ENCODE data around the gene SCN3B.
A peak's percentile ranks its signal among the peaks of the same experiment; 100 is the strongest.

Gene SCN3B

DNA sequence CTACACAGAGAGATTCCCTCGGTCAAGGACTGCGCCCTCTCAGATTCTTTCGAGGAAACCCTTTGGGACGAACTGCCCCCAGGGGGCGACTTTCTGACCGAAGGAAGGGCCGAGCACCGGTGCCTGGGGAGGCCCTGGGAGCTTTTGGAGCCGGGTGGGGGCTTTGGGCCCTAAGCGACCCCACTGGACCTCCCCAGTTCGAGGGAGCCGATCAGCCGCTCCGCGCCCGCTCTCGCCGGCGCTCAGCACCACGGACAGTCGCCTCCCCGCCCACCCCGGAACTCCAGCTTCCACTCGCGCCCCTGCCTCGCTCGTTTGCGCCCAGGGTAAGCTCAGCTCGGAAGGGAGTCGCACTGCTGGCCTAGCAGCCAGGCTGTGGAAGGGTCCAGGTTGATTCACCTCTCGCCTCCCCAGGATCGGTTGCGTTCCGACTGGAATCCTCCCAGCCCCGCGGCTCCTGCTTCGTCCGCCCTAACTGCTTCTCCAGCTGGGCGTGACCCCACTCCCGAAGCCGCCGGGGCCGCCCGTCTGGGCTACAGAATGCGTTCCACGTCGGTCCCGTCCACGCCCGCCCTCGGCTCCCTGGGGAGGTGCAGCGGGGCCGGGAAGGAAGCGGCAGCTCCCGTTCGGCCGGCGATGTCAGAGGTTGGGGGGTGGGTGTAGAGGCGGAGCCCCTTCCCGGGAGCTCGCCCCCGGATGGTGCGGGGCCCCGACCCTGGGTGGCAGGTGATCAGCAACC lies 428 bp downstream of the SCN3B start:
- no peak for DNase-seq (ENCODE audit: low read depth, low spot score)

DNA sequence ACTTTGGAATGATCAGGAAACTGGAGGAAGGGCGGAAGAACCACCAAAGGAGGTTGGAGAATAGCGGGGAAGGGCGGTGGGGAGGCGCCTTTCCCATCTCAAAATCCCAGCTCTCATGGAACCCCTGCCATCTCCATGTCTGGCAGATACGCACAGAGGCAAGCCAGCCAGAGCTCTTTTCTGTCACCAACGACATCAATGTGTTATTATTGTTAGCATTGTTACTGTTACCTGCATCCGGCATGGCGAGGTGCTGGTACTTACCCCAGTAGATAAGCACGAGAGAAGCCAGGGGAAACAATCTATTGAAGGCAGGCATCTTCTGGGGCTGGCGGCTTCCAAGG lies 969 bp downstream of the SCN3B start:
- DNase-seq (ENCODE audit: low read depth, low spot score): no peak

DNA sequence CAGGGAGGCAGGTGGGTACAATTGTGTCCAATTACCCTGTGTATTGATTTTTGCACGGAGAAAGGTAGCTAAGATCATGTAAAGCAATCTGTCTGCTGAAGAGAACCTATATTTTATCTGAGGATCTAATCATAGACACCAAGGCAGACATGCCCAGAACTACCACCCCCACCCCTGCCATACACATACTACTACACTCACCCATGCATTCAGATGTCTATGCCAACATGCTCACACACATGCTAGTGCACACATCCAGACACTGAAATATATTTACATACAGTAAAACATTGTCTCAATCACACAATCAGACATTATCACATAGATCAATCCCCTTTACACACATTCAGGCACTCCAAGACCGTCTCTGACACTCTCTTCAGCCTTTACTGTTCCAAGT lies 1.8 kb downstream of the SCN3B start:
- DNase-seq (ENCODE audit: low read depth, low spot score): no peak

DNA sequence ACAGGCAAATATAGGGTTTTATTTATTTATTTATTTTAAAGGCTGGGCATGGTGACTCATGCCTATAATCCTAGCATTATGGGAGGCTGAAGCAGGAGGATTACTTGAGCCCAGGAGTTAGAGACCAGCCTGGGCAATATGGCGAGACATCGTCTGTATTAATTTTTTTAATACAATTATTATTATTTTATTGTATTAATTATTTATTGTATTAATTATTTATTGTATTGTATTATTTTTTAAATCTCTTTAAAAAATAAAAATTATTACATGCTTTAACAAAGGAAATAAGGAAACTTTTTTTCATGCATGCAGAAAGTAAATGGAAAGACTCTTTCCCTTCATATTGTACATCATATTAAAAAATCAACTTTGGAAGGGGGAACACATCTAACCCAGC lies 3.5 kb downstream of the SCN3B start:
- DNase-seq (ENCODE audit: low read depth, low spot score): no peak

DNA sequence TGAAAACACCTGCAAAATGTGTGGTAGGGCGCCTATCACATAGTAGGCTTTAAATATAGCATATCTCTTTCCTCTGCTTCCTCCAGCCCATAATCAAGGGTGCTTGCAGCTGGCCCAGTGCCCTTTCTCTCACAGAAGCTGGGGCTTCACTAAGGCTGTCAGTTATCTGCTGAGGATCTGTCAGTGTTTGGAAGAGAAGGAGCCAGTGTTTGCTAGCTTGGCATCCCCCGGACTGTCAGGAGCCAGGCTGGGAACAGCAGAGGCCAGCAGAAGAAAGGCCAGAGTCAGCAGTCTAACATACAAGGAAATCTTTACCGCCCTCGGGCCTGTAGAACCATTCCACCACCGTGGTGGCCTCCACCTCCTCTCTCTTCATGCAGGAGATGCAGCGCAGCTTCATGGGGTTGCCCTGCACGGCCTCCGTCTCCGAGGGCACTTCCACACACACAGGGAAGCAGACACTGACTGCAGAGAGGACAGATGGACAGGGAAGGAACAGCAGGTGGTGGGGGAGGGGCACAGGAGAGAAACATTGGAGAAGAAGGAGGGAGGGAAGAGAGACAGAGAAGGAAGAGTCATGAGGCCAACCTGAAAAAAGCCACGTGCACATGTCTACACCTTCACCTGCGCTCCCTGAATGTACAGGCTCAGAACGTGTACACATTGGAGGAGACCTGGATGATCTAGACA lies 9.0 kb downstream of the SCN3B start:
- DNase-seq (ENCODE audit: low read depth, low spot score): no peak

DNA sequence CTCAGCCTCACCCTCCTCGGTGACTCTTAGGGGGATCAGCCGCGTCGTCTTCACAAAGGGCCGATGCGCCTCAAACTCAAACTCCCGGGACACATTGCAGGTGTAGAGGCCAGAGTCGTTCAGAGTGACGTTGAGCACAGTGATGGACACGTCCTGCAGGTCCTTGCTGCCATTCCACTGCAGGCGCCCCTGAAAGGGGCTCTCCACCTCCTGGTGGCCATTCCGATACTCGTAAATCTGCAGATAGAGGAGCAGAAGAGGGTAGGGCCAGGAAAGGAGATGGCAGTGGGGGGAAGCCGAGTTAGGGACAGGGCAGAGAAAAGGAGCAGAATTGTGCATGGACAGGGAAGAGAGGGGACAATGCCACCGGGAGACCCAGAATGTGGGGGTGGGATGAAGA lies 12.0 kb downstream of the SCN3B start:
- no peak for DNase-seq (ENCODE audit: low read depth, low spot score)

DNA sequence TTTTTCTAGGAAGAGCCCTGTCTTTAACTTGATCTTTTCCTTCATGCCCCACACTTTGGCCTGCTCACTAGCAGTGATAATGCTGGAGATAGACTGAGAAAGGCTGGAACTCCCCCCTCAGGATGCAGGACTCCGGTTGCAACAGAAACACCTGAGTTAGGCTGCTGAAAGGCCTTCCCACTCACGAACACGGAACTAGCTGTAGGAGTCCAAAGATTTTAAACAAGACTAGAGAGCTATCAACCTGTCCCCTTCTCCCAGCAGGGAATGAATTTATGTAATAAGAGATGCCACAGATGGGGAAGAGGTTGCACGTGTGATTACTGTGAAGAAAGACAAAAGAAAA lies 13.0 kb downstream of the SCN3B start:
- DNase-seq (ENCODE audit: low read depth, low spot score): no peak

DNA sequence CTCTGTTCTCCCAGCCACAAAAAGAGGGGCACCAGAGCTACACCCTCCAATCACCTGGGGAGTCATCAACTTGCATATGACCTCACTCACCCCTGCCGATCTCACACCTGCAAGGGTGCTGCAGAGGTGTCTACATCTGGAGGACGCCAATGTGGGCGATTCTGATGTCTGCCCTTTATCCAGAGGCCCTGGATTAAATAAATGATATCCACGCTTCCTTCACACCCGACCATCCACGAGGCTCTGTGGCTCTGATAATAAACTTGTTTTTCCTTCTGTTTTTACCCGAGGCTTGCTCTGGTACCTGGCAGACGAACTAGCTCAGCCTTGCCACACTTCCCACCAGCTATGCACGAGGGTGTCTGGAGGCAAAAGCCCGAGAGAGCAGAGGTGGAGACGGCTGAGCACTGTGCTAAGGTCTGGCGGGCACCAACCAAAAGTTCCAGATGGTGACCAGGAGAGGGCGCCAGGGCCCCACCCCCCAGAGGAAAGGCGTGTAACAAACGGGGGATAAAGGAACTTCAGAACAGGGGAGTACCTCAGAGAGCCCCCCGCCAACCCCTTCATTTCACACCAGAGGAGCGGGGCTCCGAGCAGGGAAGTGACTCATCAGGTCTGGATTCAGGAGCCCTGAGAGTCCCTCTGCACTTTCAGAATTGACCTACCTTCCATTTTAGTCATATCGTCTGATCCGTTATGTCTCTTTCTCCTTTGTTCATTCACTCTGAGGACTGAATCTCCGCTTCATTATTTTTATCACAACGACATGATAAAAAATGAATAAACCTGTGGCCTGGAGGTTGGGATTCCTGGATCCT lies 13.5 kb downstream of the SCN3B start:
- DNase-seq (ENCODE audit: low read depth, low spot score): peak; percentile 14

DNA sequence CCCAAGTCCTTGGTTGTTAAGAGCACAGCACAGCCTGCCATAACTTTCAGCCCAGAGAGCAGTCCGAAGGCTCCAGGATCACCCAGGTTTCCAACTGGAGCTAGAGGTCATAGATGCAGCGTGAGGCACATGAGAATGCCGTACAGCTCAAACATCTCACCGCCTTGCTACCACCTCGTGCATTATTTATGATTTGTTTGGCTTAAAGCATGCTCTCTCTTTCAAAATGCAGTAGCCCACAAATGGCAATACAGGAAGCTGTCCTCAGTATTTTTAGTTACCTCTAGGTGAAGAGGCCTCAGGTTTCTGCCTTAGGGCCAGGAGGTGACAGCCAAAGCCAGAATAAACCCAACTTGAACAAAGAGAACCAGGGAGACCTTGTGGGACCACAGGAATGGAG lies 14.4 kb downstream of the SCN3B start:
- DNase-seq (ENCODE audit: low read depth, low spot score): no peak

DNA sequence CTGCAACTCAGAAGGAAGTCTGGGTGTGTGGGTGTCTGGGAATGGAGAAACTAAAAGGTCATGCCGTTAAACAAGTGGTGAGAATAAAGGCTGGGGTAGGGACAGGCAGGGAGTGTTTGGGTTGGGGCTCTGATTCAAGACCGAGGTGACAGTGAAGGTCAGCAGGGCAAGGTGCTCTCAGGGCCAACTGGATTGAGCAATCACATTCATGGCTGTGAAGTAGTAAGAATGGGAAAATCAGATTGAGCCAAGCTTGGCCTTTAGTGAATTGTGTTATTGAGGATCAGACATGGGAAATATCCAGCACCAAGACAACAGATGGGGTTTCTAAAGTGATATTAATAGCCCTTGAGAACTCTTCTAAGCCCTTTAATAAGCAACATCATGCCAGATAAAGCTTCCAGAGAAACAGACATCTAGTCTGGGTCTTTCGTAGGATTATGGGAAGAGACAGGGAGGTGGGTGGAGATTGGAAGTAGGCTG lies 24.3 kb downstream of the SCN3B start:
- DNase-seq (ENCODE audit: low read depth, low spot score): no peak

DNA sequence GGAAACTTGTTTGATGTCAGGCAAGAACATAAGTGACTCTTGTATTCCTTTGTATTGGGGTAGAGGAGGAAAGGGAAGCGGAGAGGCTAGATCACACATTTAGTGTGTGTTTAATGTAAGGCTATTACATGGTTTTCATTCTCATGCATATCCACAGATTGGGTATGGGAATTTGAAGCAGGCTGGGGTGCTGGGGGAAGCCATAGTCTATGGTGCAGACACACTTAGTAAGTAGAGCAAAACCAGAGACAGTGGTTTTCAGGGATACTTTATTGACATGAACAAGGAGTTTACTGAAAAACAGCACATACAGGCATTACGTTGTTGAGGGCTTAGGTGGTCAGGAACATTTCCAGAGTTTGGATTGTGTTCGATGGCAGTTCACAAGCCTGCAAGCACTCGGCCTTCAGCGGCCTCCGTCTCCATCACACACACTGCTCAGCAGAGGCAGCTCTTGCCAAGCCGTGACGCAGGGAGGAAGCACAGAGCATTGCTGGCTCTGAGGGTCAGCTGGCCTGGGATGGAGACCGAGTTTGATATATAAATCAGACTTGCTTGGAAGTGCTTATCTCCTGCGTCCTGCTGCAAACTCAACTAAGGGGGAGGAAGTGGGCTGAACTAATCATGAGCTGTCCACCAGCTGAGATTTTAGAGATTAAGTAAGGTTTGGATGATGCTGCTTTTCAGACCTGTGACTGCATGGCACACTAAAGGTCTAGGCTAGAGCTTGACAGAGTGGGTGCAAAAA lies 25.3 kb downstream of the SCN3B start:
- DNase-seq (ENCODE audit: low read depth, low spot score): no peak

DNA sequence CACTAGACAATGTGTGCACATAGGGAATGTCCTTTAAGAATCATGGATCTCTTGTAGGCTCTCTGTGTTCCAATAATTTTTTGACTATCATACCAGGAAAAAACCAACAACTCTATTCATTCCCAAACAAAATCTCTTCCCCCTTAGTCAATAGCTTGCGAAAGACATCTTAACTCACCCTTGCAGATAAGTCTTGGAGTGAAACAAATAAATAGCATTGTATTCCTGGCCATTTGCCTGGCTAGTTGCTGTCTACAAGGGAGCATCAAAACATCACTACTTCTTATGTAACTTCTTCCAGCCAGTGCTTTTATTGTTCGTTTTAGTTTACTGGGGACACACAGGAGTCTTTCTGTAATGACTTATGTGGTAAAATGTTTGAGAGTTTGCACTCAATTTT lies 29.4 kb downstream of the SCN3B start:
- no peak for DNase-seq (ENCODE audit: low read depth, low spot score)

DNA sequence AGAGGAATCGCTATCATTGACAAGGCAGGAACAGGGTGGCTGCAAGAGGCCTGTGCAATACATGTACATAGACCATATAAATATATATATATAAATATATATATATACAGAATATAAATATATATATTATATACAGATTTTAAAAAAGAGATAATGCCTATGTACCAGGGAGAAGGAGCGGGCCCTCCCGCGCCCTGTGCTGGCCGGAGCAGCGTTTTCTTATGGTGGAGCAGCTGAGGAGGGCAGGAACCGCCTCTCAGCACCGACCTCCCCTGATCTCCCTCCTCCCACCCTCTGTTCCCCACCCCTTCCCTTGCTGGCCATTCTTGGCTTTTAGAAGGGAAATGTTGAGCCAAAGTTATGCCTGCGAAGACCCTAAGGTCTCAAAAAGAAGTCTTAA lies 31.8 kb downstream of the SCN3B start:
- DNase-seq (ENCODE audit: low read depth, low spot score): no peak

DNA sequence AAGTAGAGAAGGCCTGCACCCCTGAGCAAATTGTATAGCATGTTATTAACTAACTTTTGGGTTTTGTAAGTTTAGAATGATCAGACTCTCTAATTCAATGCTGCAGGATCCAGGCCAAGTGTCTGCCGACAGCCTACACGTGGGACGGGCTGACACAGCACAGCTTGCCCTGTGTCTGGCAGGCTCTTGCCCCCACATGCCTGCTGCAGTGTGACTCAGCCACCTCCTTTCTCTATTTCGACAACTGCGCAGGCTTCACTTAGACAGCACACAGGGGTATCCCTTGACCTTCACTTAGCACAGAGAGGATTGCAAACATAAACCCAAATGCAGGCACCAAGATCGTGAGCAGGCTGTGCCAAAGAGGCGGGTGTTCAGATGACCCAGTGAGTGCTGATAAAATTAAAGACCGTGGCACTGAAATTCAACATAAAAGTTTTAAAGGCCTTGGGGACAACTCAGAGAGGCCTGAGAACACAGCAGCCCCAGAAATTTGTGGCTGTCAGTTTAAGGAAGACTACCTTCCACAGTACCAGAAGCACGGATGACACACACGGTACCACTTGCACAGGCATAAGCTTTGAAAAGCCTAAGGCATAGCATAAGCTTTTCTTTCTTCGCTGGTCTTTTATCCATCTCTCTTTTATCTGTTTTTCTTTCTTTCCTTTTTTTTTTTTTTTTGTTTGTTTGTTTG lies 37.8 kb downstream of the SCN3B start:
- no peak for DNase-seq (ENCODE audit: low read depth, low spot score)

DNA sequence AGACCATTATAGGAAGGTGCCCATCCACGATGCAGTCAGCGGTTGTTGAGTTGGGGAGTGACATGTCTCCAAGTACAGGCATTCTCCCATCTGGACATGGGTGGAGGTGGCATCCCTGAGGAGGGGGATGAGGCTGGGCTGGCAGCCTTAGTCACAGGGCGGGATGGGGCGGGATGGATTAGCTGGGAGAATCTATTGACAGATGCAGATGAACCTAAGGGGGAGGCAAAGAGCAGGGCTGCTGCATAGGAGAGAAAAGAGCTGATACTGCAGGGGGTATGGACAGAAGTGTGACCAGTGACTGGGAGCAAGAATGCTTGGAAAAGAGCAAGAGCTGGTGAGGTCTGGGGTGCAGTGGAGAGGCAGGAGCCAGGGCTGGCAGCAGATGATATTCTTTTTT lies 42.7 kb downstream of the SCN3B start:
- DNase-seq (ENCODE audit: low read depth, low spot score): no peak

DNA sequence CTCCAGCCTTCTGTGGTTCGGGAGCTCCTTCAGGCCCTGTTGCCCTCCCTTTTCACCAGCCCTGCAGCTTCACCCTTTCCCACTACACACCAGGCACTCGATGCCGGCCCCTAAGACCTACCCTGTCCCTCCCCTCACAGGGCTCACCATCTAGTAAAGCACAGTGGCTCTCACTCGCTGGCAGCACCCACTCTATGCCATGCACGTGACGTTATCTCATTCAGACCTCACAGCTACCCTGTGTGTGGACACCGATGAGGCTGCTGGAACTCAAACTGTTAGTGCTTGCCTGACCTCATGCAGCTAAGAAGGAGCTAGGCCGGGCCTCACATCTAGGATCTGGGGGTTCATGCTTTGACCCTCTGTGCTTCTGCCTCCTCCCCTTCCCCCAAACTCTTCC lies 45.5 kb downstream of the SCN3B start:
- DNase-seq (ENCODE audit: low read depth, low spot score): no peak

DNA sequence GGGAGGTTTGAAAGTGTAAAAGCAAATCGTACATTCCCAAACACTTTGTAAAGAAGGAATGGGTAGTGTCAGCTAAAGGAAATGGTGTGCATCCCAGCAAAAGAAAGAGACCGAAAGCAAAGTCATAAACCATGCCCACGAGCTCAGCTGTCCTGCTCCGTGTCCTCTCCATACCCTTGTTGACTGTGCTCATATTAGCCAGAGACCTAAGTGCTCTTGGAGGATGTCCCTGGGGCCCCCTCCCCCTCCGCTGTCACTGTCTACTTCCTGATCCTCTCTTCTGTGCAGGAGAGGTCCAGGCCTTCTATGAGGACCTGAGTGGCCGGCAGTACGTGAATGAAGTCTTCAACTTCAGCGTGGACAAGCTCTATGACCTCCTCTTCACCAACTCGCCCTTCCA lies 46.1 kb downstream of the SCN3B start:
- no peak for DNase-seq (ENCODE audit: low read depth, low spot score)

DNA sequence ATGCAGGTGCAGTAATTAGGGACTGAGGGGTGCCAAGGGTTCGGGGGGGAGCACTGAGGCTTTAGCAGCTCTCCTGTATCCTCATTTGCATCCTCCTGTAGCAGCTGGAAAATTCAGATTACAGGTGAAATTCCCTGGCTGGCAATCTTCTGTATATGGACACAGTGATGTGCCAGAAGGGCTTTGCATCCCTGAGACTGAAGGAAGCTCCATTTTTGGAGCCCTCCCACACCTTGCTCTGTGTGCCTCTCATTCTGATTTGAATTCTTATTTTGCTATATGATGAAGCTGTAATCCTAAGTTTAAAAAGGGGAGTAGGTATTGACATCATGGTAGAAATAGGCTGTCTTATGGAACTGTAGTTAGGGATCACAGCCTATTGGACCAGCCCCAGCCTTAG lies 46.6 kb downstream of the SCN3B start:
- no peak for DNase-seq (ENCODE audit: low read depth, low spot score)

DNA sequence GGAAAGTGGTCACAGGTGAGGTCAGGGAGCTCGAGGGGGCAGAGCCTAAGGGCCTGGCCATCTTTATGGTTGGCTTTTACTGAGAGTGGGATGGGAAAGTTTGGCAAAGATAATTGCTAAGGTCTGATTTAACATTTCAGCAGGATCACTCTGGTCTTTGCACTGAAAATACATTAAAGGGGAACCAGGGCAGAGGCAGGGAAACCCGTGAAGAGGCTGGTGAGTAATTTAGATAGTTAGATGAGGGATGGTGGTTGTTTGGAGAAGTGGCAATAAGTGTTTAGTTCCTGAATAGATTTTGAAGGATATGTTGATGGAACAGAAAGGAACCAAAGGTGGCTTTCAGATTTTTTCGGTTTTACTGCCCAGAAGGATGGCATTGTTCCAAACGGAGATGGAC lies 50.8 kb downstream of the SCN3B start:
- DNase-seq (ENCODE audit: low read depth, low spot score): no peak

DNA sequence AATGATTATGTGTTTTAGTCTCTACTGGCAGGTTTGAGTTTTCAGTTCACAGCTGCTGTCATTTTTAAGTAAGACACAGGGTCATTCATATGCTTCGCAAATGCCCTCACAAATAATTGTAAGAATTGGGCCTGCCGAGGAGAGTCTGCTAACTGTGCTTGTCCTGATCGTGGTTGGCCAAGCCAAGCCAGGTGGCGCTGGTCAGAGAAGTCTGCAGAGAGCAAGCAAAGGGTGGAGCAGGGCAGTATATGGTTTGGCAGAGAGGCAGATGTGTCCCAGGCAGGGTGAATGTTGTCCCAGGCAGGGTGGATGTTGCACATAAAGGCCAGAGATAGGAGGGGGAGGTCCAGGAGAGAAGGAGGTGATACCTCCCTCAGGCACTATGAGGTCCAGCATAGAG lies 52.7 kb downstream of the SCN3B start:
- no peak for DNase-seq (ENCODE audit: low read depth, low spot score)

DNA sequence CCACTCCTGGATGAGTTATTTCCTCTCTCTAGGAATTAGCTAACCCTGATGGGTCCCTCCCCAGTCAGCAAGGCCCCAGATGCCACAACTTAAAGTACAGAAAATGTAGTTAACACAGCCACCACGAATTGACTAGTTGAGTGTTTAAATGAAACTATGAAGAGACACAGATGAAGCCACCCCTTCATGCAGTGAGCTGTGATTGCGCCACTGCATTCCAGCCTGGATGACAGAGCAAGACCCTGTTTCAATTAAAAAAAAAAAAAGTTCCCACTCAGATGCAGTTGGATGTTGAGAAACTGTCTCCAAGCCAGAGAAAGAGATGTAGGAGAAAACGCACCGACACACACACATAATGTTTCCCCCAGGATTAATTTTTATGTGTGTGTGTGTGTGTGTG lies 53.3 kb downstream of the SCN3B start:
- DNase-seq (ENCODE audit: low read depth, low spot score): no peak

DNA sequence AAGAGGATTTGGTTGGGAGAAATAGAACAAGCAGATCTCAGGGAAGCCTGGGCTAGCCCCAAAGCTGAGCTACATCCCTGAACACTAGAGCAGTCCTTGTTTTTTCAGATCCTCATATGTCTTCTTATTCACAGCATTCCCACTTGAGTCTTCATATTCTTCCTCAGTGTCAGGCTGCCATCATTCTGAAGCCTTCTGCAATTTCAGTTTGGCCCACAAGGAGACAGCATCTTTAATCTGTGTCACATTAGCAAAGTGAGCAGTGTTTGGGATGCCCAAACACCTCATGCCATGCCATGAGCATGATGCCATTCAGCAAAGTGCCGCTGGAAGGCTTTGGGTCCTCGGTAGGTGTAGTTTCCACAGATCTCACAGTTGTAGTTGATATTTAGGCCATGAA lies 56.6 kb downstream of the SCN3B start:
- DNase-seq (ENCODE audit: low read depth, low spot score): no peak

Measured in activated naive CD8-positive, alpha-beta T cell treated with anti-CD3 and anti-CD28 coated beads, Interleukin-2, amount 50 U/mL, for 16 hours (primary cell).